Stimulated activated naive CD4-positive, alpha-beta T cell (primary cell): ENCODE measurements around the gene LSM3.

Experiments
- DNase-seq, 6 experiments: peaks; one replicate each; lab custom pipeline; 2025; lab: John Stamatoyannopoulos, UW

LSM3 gene

DNA sequence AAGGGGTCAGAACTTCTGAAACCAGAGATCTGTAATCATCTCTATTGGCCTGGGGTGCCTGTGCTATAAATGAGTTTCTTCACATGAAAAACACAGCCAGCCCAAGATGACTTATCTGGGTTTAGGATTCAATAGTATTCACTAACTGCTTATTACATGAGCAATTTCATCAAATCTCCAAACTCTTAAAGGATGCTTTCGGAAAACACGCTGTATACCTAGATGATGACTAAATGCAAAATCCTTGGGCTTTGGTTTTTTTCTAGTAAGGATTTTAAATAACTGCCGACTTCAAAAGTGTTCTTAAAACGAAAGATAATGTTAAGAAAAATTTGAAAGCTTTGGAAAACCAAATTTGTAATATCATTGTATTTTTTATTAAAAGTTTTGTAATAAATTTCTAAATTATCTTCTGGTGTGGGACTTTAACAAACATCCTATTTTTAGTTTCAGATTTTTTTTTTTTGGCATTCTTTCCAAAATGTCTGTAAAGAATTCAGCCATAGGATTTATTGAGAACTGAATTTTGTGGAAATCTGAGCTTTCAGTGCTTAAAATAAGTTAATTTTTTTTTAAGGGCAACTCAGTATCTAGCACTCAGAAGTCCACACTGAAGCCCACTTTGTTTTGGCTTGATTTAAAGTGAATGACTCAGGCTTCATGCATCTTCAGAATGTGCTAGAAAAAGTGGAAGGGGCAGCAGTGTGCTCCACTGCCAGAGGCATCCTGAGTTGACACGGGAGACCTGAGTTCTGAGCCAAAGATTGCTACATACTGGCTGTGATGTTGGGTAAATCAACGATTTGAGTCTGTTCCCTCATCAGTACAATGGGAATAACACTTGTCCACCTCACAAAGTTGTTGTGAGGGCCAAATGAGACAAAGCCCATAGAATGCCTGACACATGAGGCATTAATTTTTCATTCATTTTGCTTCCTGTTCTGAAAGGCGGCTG, 35.1 kb upstream of the LSM3 start:
- DNase-seq, result no peak

- peak; percentile 50 to 88 (median 72) for DNase-seq
Measured at GRCh38 chr3:14144423-14145075, 34.1 kb upstream of the LSM3 start.

DNA sequence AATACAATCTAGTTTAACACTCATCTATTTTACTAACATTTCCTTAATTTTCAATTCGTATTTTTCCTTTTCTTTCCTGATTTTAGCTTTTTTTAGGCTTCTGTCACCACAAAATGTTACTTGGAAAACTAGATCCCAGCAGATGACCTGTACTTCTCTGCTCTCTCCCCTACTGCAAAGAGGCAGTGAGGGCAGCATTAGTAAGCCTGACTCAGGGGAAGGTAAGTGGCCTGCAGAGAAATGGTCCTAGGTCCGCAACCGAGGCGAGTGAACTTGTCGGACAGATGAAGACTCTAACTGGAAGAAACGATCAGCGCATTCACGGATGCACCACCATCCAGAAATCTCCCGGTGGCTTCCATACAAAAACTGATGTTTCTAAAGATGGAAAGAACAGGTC, 33.4 kb upstream of the LSM3 start:
- no peak for DNase-seq

DNA sequence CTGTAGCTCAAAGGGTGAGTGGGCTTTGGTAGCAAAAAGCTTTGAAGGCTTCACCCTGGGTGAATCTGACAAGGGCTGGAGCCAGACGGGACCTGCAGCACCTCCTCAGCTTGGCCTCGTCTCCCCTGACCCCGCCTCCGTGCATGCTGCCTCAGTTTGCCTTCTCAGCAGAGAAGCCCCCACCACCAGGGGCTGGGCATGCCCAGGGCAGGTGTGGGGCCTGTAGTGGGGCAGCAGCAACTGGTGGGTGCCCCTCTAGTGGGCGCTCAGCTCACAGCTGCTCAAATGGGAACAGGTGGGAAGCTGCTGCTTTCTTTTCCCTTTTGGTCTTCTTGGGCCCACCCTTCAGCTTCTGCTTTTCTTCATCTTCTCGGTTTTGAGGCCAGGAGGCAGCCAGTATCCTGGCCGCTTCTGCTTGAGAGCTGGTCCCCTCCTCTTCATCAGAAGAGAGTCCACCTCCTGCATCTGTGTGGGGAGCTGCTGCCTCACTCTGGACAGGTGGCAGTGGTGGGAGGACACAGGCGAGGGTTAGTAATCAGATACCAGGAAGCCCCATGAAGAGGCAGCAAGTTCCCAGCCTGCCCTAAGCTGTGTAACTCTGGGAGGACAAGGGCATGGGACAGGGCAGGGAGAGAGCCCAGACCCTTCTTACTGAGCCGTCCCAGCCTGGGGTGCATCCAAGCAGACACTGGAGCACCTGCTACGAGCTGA, 32.8 kb upstream of the LSM3 start:
- no peak for DNase-seq

DNA sequence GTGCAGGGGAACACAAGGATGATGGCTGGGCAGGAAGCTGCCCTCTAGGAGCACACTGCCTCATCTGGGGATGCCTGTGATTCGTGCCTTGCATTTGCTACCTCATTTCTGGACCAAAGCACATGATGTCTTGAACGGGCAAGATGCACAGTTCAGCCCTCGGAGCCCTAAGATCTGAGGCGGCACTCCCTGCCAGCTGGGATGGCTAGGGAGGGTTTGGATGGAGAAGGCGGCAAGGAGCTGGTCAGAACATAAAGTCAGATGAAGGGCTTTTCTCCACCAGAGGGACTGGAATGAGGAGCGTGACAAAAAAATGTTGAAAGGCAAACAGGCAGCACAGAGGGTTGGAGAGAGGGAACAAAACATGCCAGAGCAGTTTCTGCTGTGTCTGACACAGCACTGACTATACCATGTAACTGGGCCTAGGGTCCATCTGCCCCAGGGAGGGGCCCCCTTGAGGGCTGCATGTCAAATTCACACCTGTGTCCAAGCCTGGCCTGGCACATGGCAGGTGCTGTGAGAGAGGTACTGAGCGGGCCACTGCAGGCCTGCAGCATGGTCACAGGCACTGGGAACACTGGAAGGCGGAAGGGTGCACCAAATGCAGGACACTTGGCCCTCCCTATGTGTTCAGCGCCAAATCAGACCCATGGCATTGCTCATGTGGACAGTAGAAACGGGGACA, 32.1 kb upstream of the LSM3 start:
- no peak for DNase-seq

DNA sequence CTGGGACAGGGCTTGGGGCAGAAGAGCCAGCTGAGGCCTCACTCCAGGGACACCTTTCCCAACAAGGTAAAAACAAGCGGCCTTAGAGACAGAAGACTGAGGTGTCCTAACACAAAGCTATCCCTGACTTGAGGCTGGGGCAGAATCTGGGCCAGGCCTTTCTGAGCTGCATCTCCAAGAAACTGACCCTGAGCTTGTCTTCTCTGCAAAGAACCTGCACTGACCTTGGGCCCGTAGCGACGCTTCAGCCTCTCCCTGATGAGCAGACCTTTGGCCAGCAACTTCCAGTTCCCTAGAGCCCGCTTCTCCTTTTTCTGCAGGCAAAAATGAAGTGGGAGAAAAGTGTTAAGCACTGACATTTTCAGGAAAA, 31.6 kb upstream of the LSM3 start:
- DNase-seq, result no peak

DNA sequence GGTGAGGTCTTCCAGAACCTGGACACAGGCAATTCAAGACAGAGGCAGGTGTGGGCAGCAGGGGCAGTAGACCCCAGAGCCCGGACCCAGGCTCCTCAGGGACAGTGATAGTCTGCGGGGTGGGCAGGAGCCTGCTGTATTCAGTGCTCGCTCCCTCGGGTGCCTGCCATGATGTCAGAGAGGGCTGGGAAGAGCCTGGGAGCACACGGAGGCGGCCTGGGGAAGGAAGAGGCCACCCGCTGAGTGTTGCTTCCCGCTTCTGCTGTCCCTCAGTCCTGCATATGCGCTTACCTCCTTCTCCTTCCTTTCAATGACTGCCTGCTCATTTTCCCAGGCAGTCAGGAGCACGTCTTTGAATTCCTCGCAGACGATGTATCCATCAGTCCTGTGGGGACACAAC, 31.0 kb upstream of the LSM3 start:
- DNase-seq, result no peak

DNA sequence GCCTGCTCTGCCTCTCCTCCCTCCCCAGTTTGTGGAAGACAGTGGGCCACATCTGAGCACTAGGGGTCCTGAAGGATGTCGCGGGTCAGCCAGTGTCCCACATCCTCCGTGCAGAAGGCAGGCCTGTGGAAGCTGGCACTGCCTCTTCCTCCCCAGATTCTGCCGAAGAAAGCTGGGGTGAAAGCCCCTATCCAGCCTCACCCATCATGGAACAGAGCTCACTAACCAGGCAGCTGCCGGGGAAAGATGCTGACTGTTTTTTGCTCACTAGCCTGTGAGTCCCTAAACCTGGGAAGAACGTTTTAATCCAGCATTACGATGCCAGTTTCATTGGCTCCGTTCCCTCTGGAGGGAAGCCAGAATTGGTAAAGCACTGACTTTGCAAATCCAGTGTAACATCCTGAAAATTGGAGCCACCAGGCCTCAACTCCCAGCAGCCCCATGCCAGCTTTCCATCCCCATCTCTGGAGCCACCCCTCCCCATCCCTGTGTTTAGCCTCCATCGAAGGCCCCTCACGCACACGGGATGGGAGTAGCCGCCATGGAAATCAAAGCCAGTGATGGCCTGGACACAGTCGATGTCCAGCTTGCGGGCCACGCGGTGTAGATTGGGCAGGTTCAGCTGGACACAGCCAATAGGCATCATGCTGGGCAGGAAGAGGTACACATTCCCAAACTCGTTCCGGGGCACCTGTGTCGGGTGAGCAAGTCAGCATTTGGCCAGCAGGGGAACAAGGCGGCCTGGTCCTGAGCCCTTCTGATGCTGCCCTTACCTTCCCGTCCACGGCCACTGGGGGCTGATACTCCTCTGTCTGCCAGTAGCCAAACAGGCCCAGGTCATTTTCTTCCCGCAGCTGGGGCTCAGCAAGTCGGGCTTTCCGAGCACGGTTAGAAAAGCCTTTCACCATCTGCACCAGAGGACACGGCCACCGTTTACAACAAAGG, 30.3 kb upstream of the LSM3 start:
- no peak for DNase-seq

GRCh38 chr3:14150078-14150477, 28.5 kb upstream of the LSM3 start:
- no peak for DNase-seq

DNA sequence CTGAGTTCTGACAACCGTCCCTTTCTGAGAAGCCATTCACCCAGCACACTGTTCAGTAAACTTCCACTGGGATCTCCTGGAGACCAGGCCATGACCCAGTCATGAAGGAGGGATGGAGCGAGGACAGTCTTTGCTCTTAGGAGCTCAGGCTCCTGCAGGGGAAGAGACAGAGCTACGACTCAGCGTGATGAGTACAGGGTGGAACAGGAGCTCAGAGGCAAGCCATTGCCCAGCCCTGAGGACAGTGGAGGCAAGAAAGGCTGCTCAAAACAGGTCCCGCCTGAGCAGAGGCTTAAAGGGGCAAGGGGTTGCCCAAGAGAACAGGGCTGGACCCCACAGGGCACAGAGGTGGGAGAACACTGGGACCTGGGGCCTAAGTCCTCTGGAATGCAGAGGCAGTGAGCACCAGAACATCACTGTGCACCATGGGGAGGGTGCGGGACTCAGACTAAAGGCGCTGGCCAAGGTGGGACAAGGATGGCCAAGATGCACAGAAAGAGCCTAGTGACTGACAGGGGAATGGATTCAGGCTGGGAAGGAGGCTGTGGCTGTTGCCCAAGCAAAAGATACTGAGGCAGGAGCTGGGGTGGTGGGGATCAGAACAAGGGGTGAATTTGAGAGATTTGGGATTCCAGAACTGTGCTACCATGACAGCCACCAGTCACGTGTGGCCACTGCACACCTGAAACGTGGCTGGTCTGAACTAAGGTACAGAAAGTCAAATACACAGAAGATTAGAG, 28.0 kb upstream of the LSM3 start:
- no peak for DNase-seq

DNA sequence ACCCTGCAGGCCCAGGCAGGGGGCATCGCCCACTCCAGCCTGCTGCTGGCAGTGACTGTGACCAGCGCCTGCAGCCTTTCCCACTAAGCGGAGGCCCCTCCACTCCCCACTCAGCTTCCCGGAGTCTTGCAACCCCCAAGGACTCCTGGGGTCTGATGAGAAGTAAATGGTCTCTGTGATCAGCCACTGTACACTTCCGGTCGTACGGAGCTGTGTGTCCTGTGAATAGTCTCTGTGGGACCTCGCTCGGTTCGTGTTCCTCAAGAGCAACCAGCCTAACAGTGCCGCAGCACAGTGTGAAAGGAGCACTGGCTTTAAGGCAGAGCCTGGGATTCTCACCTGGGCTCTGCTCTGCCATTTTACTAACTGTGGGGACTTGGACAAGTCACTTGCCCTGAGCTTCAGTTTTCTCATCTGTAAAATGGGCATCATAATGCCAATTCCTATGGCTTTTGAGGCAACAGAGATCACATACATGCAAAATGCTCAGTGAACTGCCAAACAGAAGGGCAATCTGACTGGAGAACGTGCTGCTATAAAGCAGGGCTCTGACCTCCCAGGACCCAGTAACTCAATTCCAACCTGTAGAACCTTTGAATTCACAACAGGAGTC, 27.0 kb upstream of the LSM3 start:
- no peak for DNase-seq

- DNase-seq, result no peak
Measured at GRCh38 chr3:14152233-14152962, 26.2 kb upstream of the LSM3 start.

GRCh38 chr3:14152963-14153355, 25.7 kb upstream of the LSM3 start:
- DNase-seq, result no peak

DNA sequence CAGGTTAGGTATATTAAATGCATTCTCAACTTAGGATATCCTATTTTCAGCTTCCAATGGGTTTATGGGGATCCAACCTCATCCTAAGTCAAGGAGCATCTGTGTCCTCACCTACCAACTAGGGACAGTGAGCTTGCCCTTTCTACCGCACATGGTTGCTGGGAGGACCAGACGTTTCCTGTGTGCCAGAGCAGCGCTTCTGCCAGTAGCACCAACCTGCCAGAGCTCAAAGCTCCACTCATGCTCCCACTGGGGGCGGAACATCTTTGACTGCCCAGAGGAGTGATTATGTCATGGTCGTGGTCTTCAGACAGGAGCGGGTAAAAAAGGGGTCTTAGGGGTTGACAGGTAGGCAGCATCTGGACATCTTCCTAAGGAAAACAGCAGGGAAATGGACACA, 25.0 kb upstream of the LSM3 start:
- DNase-seq, result no peak

DNA sequence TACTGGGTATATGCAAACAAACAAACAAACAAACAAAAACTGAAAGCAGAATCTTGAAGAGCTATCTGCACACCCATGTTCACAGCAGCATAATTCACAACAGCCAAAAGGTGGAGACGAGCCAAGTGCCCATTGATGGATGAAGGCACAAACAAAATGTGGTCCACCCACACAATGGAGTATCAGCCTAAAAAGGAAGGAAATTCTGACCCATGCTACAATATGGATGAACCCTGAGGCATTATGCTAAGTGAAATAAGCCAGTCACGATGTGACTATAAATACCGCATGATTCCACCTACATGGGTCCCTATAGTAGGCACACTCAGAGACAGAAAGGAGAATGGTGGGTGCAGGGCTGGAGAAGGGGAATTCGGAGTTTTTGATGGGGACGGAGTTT, 24.3 kb upstream of the LSM3 start:
- DNase-seq, result no peak

GRCh38 chr3:14154895-14155440, 23.6 kb upstream of the LSM3 start:
- no peak for DNase-seq

GRCh38 chr3:14156201-14156600, 22.4 kb upstream of the LSM3 start:
- no peak for DNase-seq

DNA sequence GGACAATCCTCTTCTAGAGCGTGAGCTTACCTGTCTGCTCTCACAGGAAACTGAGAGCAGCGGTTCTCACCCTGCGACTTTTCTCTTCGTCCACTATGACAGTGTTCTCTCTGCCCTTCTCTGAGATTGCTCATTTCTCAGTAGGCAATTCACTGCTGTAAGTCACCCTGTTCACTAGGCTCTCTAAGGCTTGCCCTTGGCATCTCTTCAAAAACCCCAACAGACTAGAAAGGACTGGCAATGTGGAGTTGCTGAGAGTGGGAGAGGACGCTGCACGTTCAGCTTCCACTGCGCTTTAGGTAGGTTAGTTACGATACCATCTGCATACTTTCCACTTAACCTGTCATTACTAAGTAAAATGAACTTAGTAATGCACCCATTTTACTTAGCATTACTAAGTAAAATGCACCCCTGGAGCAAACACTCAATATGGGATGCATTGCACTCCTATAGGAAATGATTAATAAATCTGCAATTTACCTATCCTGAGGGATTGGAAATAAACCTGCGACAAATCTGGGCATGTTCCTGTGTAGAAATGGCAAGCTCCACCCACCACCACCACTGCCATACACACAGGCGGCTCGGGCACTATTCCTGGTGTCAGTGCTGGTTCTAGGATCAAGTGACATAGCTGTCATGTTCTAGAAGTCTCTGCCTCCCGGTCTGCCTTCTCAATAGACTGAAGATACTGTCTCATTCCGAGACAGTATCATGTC, 21.6 kb upstream of the LSM3 start:
- DNase-seq, result no peak
